Caco-2 (cell line): ENCODE results near the gene ZMAT3. TPM values are rescaled to one million over a fixed set of nuclear protein-coding genes. Genes with fewer than 3 reads are reported as not detected.

ENCODE experiments used
- BruUV-seq: library from RNA; stranded (reverse); fragments of 400-500 nt; replicated peaks from 2 replicates; lab custom pipeline; 2021; lab: Mats Ljungman, UMichigan
- CTCF ChIA-PET: fragments of 300-600 bp; sonication (Branson Sonifier 250); formaldehyde crosslinking; loops from one replicate; lab custom pipeline; 2022; ENCODE audit warnings: antibody characterized with exemption; lab: Charles Lee
- POLR2A ChIA-PET: fragments of 300-600 bp; sonication (Branson Sonifier 250); formaldehyde crosslinking; loops from one replicate; lab custom pipeline; 2022; ENCODE audit warnings: antibody characterized with exemption; lab: Charles Lee
- DNase-seq, 2 experiments: peaks; one replicate each; pipeline versions ENCODE4 v3.0.0 to v3.0.0-alpha.2; 2020 to 2022
- H3K27me3 ChIP-seq: replicated peaks from 2 replicates; pipeline ENCODE4 v1.6.0; 2011; ENCODE audit warnings: low read length; ENCODE audit not compliant: control insufficient read depth, insufficient read depth
- H3K36me3 ChIP-seq: 2 replicates; pipeline ENCODE4 v1.5.1; 2011; ENCODE audit warnings: low read length; ENCODE audit not compliant: control insufficient read depth, insufficient read depth
- H3K4me1 ChIP-seq: fragments of 250-450 bp; sonication (Bioruptor Pico); 2 replicates; pipeline ENCODE4 v1.5.1; 2020; ENCODE audit warnings: mild to moderate bottlenecking
- H3K4me3 ChIP-seq: 2 replicates; pipeline ENCODE4 v1.5.1; 2011; ENCODE audit warnings: low read depth, mild to moderate bottlenecking, control low read depth, low read length
- H3K9me3 ChIP-seq: fragments of 250-450 bp; sonication (Bioruptor Pico); 2 replicates; pipeline ENCODE4 v1.5.1; 2020; ENCODE audit warnings: mild to moderate bottlenecking, moderate library complexity
- H3K27ac Mint-ChIP-seq: one replicate; pipeline ENCODE4 v1.8.0; 2022; ENCODE audit warnings: mixed read lengths; ENCODE audit not compliant: unreplicated experiment
- H3K27me3 Mint-ChIP-seq: one replicate; pipeline ENCODE4 v1.8.0; 2022; ENCODE audit warnings: mixed read lengths; ENCODE audit not compliant: insufficient read depth, unreplicated experiment
- H3K36me3 Mint-ChIP-seq: one replicate; pipeline ENCODE4 v1.8.0; 2022; ENCODE audit warnings: mild to moderate bottlenecking, mixed read lengths; ENCODE audit not compliant: insufficient read depth, unreplicated experiment
- H3K4me1 Mint-ChIP-seq: one replicate; pipeline ENCODE4 v1.8.0; 2022; ENCODE audit warnings: low read depth, mixed read lengths; ENCODE audit not compliant: unreplicated experiment
- H3K4me3 Mint-ChIP-seq: one replicate; pipeline ENCODE4 v1.8.0; 2022; ENCODE audit warnings: mild to moderate bottlenecking, moderate library complexity, mixed read lengths; ENCODE audit not compliant: unreplicated experiment
- H3K9me3 Mint-ChIP-seq: one replicate; pipeline ENCODE4 v1.8.0; 2022; ENCODE audit warnings: mixed read lengths; ENCODE audit not compliant: unreplicated experiment
- intact Hi-C: fragments of 100-400 bp; cut with micrococcal nuclease; formaldehyde crosslinking; loops from one replicate; pipeline ENCODE4 v1.10.0; 2022; ENCODE audit not compliant: unreplicated experiment
- total RNA-seq: library from RNA; stranded (reverse); gene quantifications from 2 replicates; pipeline ENCODE4 v1.2.3, GENCODE V29; 2022
- TF ChIP-seq, protein P1 (sequence below), 2 experiments: fragments of 200-600 bp in 1 of 2; IDR thresholded peaks; 1 replicate in 1 of 2; 2 replicates in 1 of 2; pipeline versions ENCODE4 v1.5.1 to v1.8.0; 2011 to 2022; ENCODE audit warnings: antibody characterized with exemption in 1 of 2, control low read depth in 1 of 2, inconsistent platforms in 1 of 2, low read depth in 1 of 2, low read length in 1 of 2, mild to moderate bottlenecking in 1 of 2, moderate library complexity in 1 of 2; ENCODE audit not compliant: insufficient read depth in 1 of 2, severe bottlenecking in 1 of 2, unreplicated experiment in 1 of 2

ZMAT3 gene
- total RNA-seq, 1 experiment from 2014 or later, result 7.6 TPM

DNA sequence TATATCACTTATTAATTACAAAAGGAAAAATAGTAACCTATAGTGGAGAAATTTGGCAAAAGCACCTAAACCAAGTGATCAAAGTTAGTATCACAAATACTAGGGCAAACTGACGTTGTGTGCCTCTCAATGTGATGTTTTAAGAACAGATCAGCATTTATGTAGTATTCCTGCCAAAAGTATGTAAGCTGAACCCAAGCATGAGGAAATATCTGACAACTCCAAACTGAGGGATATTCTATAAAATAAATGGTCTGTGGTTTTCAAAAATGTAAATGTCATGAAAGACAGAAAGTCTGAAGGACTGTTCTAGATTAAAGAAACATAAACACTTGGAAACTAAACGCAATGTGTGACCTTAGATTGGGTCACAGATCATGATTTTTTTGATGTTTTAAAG lies 42.3 kb upstream of the ZMAT3 start:
- H3K4me1 Mint-ChIP-seq, result no peaks in the 10 kb centered on the region
- POLR2A ChIA-PET, result no interaction called here
- H3K4me3 Mint-ChIP-seq, result no peak overlapping the region
- CTCF ChIA-PET, result no interaction called here
- H3K36me3 Mint-ChIP-seq, result peaks cover under 1% of the 10 kb centered on the region
- no peaks in the 10 kb centered on the region for H3K4me1 ChIP-seq
- peaks cover 15% of the 10 kb centered on the region for H3K9me3 Mint-ChIP-seq
- BruUV-seq, result no TSS peak
- no peak for DNase-seq
- H3K27ac Mint-ChIP-seq, result no peak overlapping the region
- H3K9me3 ChIP-seq, result peaks cover 5% of the 10 kb centered on the region; the same call in 1 of the 2 replicates
- no peak overlapping the region for H3K4me3 ChIP-seq
- intact Hi-C loops, result no loop called here
- TF ChIP-seq, protein P1, sequence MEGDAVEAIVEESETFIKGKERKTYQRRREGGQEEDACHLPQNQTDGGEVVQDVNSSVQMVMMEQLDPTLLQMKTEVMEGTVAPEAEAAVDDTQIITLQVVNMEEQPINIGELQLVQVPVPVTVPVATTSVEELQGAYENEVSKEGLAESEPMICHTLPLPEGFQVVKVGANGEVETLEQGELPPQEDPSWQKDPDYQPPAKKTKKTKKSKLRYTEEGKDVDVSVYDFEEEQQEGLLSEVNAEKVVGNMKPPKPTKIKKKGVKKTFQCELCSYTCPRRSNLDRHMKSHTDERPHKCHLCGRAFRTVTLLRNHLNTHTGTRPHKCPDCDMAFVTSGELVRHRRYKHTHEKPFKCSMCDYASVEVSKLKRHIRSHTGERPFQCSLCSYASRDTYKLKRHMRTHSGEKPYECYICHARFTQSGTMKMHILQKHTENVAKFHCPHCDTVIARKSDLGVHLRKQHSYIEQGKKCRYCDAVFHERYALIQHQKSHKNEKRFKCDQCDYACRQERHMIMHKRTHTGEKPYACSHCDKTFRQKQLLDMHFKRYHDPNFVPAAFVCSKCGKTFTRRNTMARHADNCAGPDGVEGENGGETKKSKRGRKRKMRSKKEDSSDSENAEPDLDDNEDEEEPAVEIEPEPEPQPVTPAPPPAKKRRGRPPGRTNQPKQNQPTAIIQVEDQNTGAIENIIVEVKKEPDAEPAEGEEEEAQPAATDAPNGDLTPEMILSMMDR (IDR thresholded peaks at IDR 0.05; ENCODE audit: insufficient read depth in 1 of 2, low read depth in 1 of 2, low read length in 1 of 2, severe bottlenecking in 1 of 2, unreplicated experiment in 1 of 2), result no peak
- no peaks in the 10 kb centered on the region for H3K36me3 ChIP-seq
- H3K27me3 ChIP-seq, result no peaks in the 10 kb centered on the region
- H3K27me3 Mint-ChIP-seq, result peaks cover 12% of the 10 kb centered on the region

- Mint-ChIP-seq H3K27me3 (peaks cover 13% of the 10 kb centered on the region), H3K9me3 (peaks cover 9% of the 10 kb centered on the region), H3K27ac (no peak overlapping the region), H3K4me3 (no peak overlapping the region), H3K4me1 (no peaks in the 10 kb centered on the region), H3K36me3 (no peaks in the 10 kb centered on the region)
- DNase-seq, result no peak
- POLR2A ChIA-PET, result no interaction called here
- CTCF ChIA-PET, result no interaction called here
- Histone ChIP-seq H3K4me3 (no peak overlapping the region), H3K36me3 (no peaks in the 10 kb centered on the region), H3K27me3 (no peaks in the 10 kb centered on the region), H3K4me1 (no peaks in the 10 kb centered on the region), H3K9me3 (peaks cover 7% of the 10 kb centered on the region; the same call in 1 of the 2 replicates)
- TF ChIP-seq, protein P1 (IDR thresholded peaks at IDR 0.05; ENCODE audit: insufficient read depth in 1 of 2, low read depth in 1 of 2, low read length in 1 of 2, severe bottlenecking in 1 of 2, unreplicated experiment in 1 of 2), result no peak
- intact Hi-C loops, result no loop called here
- BruUV-seq, result no TSS peak
Measured at GRCh38 chr3:179108086-179108485, 36.5 kb upstream of the ZMAT3 start.

DNA sequence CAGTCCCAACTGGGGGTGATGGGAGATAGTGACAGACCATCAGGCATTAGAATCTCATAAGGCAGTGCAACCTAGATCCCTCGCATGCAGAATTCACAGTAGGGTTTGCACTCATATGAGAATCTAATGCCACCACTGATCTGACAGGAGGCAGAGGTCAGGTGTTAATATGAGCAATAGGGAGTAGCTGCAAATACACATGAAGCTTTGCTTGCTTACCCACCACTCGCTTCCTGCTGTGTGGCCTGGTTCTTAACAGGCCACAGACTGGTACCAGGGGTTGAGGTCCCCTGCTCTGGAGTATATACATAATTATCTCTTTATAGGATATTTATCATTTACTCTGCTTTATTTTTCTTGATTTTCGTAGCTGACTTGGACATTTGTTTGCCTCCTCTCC lies 36.0 kb upstream of the ZMAT3 start:
- Histone ChIP-seq H3K9me3 (peaks cover 7% of the 10 kb centered on the region; the same call in 1 of the 2 replicates), H3K36me3 (no peaks in the 10 kb centered on the region), H3K27me3 (no peaks in the 10 kb centered on the region), H3K4me1 (no peaks in the 10 kb centered on the region), H3K4me3 (no peak overlapping the region)
- DNase-seq, result no peak
- intact Hi-C loops, result no loop called here
- Mint-ChIP-seq H3K27me3 (peaks cover 8% of the 10 kb centered on the region), H3K4me1 (no peaks in the 10 kb centered on the region), H3K36me3 (no peaks in the 10 kb centered on the region), H3K9me3 (peaks cover 9% of the 10 kb centered on the region), H3K4me3 (no peak overlapping the region), H3K27ac (no peak overlapping the region)
- ChIA-PET CTCF (no interaction called here), POLR2A (no interaction called here)
- TF ChIP-seq, protein P1 (IDR thresholded peaks at IDR 0.05; ENCODE audit: insufficient read depth in 1 of 2, low read depth in 1 of 2, low read length in 1 of 2, severe bottlenecking in 1 of 2, unreplicated experiment in 1 of 2), result no peak
- BruUV-seq, result no TSS peak
